NK-92 (cell line): Measurements from ENCODE around the gene DHDH.

ENCODE experiments used
- DNase-seq: peaks from one replicate; lab custom pipeline; 2025; ENCODE audit not compliant: unreplicated experiment; lab: John Stamatoyannopoulos, UW

Gene DHDH

GRCh38 chr19:48965806-48966540, 32.5 kb downstream of the DHDH start:
- peak; percentile 53 for DNase-seq

DNA sequence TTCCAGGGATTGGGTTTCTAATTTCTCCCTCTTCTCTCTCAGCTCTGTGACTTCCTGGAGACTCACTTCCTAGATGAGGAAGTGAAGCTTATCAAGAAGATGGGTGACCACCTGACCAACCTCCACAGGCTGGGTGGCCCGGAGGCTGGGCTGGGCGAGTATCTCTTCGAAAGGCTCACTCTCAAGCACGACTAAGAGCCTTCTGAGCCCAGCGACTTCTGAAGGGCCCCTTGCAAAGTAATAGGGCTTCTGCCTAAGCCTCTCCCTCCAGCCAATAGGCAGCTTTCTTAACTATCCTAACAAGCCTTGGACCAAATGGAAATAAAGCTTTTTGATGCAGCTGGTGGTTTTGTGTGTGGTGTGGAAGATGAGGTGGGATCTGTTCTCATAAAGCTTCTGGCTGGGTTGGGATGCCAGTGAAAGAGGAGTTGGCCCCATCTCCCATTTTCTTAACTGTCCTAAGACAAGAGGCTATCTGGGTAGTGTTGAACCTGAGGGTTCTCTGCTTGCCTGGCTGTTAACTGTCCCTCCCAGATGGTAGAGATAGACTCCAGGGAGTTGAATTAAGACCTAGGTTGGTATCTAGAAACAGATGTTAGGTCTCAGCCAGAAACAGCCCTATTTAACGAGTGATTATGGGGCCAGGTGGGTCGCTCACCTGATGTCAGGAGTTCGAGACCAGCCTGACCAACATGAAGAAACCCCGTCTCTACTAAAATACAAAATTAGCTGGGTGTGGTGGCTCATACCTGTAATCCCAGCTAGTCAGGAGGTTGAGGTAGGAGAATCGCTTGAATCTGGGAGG, 33.2 kb downstream of the DHDH start:
- DNase-seq = no peak

DNA sequence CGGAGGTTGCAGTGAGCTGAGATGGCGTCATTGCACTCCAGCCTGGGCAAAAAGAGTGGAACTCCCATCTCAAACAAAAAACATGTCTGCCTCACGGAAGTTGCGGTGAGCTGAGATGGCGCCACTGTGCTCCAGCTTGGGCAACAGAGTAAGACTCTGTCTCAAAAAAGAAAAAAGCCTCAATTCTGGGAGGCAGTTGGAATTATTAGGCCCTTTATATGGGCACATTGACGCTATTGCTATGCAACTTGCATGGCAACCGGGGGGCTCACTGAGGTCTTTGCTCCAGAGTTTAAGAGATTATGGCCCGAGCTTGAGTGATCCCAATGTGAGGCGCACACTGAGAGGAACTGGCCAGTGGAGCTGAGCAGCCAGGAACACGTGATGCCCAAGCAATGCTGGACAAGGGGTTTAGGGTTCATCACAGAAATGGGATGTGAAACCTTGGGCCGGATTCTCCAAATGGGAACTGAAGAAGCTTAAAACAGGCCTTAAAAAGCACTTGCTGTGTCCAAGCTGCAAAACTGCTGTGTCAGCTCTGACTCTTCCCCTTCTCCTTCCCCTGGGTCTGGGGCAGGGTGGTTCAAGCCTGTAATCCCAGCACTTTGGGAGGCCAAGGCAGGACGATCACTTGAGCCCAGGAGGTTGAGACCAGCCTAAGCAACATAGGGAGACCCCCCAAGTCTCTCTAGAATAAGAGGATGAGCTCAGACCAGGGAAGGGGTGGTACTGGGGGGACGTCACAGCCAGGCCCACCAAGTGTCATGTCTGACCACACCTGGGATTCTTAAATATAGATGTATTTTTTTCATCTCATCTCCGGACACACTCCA, 34.1 kb downstream of the DHDH start:
- DNase-seq = no peak

DNA sequence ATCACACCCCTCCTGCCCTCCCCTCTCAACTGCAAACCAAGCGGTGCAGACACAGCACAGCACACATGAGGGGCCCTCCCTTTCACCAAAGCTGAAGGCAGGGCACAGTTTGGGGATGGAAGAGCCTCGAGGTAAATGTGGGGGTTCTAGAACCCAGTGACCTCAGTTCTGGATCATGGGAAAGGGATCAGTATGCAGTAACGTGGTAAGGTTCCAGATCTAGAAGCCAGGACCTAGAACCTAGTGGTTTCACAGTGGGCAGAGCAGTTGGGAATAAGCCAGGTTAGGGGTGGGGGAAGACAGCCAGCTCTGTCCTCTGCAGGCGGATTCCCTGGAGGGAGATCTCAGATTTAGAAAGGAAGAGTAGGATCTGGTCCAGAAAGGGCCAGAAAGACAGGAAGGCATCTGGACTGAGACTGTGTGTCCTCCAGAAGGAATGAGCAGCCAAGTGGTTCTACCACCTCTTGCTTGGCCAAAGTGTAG, 34.7 kb downstream of the DHDH start:
- no peak for DNase-seq

- no peak for DNase-seq
Measured at GRCh38 chr19:48968813-48969218, 35.3 kb downstream of the DHDH start.

DNA sequence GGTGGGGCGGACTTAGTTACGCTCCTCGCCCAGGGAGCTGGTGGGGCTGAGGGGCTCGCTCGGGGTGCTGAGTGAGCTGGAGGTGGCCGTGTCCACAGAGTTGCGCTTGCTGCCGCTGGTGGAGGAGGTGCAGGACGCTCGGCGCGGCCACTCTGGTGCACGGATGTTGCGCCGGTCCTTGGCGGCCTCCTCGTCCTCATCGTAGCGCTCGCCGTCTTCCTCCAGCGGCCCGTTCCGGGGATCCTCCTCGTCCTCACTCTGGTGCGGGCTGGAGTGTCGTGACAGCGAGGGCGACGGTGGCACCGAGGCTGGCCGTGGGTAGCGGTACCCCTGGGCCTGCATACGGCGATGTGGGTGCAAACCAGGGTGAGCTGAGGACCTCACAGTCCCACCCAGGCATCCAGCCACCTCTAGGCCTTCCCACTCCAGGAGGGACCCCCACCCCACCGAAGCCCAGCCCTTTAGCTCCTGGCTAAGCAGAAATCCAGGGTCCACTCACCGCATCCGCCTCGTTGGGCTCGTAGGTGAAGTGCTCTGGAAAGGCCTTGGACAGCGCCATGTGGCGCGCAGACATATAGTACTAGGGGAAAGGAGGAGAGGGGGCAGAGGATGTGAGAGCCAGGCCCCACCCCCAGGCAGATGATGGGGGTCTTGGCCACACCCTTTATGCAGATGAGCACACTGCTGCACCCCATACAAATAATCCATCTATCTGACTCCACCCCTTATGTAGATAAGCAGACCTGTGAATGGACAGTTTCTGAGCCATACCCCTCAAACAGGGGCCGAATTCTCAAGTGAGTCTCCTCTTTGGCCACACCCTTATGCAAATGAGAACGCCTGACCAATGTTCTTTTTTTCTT, 36.0 kb downstream of the DHDH start:
- no peak for DNase-seq

DNA sequence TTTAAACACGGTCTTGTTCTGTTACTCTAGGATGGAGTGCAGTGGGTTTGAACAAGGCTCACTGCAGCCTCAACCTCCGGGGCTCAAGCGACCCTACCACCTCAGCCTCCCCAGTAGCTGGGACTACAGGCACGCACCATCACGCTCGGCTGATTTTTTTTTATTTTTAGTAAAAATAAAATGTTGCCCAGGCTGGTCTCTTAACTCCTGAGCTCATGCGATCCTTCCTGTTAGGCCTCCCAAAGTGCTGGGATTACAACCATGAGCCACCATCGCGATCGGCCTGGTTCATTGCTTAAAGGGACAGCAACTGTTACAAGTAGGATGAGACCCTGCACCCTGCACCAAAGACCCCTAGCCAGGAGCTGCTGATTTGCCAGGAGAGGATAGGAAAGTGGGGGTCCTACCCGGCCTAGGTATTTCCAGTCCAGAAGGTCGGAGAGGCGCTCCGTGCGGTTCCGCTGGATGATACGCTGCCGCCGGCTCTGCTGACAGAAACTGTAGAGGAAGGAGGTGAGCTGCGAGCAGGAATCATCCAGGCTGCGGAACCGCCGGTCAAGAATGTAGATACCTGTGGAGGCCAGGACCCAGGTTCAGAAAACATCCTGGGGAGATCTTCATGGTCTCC, 36.8 kb downstream of the DHDH start:
- DNase-seq = no peak

DNA sequence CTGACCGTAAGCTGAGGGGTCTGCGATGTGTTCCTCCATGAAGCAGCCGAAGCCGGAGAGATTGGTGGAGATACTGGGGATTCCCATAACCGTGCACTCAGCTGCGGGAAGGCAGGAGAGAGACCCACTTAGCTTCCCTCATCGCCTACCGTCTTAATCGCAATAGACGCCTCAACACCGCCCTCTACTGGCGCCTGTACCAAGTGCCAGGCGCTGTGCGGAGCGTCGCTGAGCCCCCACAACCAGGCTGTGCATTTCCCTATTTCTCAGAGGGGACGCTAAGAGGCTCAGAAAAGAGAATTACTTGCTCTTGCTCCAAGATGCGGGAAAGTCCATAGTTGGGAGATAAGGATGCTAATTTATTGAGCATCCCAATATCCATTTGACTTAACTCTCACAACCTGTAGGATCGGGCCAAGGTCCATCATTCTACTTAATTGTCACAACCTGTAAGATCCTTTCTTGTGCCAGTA, 37.5 kb downstream of the DHDH start:
- DNase-seq = no peak

GRCh38 chr19:48975947-48976847, 42.7 kb downstream of the DHDH start:
- DNase-seq = no peak

- DNase-seq = no peak
Measured at GRCh38 chr19:48977061-48977460, 43.6 kb downstream of the DHDH start.

GRCh38 chr19:48982280-48982679, 48.8 kb downstream of the DHDH start:
- DNase-seq = no peak

- no peak for DNase-seq
Measured at GRCh38 chr19:48985711-48986110, 52.2 kb downstream of the DHDH start.

- no peak for DNase-seq
Measured at GRCh38 chr19:48986211-48986610, 52.7 kb downstream of the DHDH start.

DNA sequence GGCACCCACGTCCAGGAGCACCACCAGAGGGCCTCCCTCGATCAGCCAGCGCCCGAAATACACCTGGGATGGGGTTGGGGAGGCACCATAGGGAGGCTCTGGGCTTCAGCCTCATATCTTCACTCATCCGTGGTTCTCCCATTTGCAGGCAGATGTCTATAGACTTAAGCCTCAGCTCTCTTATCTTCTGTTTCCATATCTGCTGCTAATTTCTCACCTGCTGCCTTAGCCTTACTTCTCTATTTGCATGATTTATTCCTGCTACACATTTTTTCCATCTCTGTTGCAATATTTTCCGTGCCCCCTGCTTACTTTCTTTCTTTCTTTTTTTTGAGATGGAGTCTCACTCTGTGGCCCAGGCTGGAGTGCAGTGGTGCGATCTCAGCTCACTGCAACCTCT, 53.8 kb downstream of the DHDH start:
- DNase-seq = no peak

DNA sequence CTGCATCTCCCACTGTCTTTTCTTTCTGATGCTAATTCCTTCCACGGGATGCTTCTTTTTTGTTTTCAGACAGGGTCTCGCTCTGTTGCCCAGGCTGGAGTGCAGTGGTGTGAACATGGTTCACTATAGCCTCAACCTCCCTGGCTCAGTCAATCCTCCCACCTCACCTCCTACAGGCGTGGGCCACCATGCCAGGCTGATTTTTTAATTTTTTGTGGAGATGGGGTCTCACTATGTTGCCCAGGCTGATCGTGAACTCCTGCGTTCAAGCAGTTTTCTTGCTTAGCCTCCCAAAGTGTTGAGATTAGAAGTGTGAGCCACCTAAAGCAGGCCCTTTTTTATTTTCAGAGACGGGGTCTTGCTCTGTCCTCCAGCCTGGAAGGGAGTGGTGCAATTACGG, 54.8 kb downstream of the DHDH start:
- DNase-seq = no peak

- DNase-seq = no peak
Measured at GRCh38 chr19:48988860-48989259, 55.4 kb downstream of the DHDH start.

DNA sequence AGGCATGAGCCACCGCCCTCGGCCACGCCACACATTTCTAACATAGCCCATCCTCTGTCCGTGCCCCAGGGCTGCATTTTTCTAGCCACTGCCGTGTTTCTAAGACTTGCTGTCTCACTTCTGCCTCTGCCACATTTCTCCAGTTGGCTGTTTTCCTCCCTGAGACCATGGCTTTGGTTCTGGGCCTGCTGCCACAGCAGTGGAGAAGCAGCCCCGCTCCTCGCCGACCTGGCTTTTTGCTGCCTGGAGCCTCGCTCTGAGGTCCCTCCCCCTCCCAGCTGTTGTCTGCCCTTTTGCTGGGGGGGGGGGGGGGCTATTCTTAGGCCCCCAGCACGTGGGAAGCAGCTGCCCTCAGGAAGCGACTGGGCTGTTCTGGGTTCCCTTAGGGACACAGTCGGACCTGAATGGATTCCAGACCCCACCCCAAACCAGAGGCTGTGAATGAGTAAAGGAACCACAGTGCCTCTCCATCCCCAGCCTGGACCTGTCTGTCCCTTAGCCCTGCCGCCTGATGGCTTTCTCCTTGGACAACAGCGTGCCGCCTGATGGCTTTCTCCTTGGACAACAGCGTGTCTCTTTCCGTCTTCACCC, 56.3 kb downstream of the DHDH start:
- DNase-seq = no peak

- DNase-seq = no peak
Measured at GRCh38 chr19:48990400-48990799, 56.9 kb downstream of the DHDH start.
